SK-N-SH treated with all-trans-retinoic acid at 6 μM for 48 hours (cell line): ENCODE data around the gene TH.

Experiments used
- GLIS3 ChIP-seq: fragments of 250-450 bp; sonication (Bioruptor Pico); IDR thresholded peaks from 2 replicates; pipeline ENCODE4 v1.5.0; 2020; ENCODE audit warnings: mild to moderate bottlenecking, moderate library complexity
- RARB ChIP-seq: fragments of 250-450 bp; sonication (Bioruptor Pico); IDR thresholded peaks from 2 replicates; pipeline ENCODE4 v1.8.0; 2021; ENCODE audit warnings: mild to moderate bottlenecking, moderate library complexity
- TCF4 ChIP-seq: fragments of 250-450 bp; sonication (Bioruptor Pico); IDR thresholded peaks from 2 replicates; pipeline ENCODE4 v1.8.0; 2021; ENCODE audit warnings: mild to moderate bottlenecking, moderate library complexity, borderline replicate concordance
- TF ChIP-seq, protein P1 (sequence below): fragments of 250-450 bp; sonication (Bioruptor Pico); IDR thresholded peaks from 2 replicates; pipeline ENCODE4 v1.5.1; 2020; ENCODE audit warnings: low read depth, mild to moderate bottlenecking, moderate library complexity

DNA sequence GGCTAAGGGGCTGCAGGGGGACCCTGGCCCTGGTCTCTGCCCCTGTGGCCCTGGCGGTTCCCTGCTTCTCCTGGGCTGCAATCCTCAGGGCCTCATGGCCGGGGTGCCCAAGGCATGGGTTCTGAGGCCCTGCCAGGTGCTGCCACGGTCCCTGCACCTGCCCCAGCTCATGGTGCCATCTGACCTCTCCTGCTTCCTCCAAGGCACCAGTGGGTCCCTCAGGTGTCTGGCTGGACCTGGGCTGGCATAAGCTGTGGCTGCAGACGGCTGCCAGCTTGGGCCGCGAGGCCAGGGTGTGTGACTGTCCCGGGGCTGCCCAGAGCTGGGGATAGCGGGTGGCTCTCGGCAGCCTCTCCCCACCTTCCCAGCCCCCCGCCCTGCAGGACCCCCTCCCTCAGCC is 12.6 kb downstream of the TH start:
- TF ChIP-seq, protein P1, sequence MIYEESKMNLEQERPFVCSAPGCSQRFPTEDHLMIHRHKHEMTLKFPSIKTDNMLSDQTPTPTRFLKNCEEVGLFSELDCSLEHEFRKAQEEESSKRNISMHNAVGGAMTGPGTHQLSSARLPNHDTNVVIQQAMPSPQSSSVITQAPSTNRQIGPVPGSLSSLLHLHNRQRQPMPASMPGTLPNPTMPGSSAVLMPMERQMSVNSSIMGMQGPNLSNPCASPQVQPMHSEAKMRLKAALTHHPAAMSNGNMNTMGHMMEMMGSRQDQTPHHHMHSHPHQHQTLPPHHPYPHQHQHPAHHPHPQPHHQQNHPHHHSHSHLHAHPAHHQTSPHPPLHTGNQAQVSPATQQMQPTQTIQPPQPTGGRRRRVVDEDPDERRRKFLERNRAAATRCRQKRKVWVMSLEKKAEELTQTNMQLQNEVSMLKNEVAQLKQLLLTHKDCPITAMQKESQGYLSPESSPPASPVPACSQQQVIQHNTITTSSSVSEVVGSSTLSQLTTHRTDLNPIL: no peak
- TF ChIP-seq TCF4 (CRISPR knock-in tag) (no peak), GLIS3 (CRISPR knock-in tag) (no peak), RARB (no peak)
